Endothelial cell of umbilical vein (primary cell): ENCODE data around the gene TUBB1. TPM values are rescaled to one million over a fixed set of nuclear protein-coding genes. Genes with fewer than 3 reads are reported as not detected.

Experiments
- BruUV-seq: library from RNA; stranded (reverse); fragments of 400-500 nt; replicated peaks from 2 replicates; lab custom pipeline; 2021; lab: Mats Ljungman, UMichigan
- CTCF ChIA-PET: fragments of 300-600, 350-600 bp; sonication (Branson Sonifier 250); formaldehyde crosslinking; loops from one replicate; lab custom pipeline; 2021; ENCODE audit warnings: antibody characterized with exemption, inconsistent platforms; lab: Charles Lee
- POLR2A ChIA-PET: fragments of 300-600, 350-600 bp; sonication (Branson Sonifier 250); formaldehyde crosslinking; loops from one replicate; lab custom pipeline; 2021; ENCODE audit warnings: antibody characterized with exemption, inconsistent platforms; lab: Charles Lee
- DNase-seq: peaks from one replicate; pipeline ENCODE4 v3.0.0-alpha.2; 2011; ENCODE audit warnings: low read depth, low spot score
- FAIRE-seq: peaks from 2 replicates; lab custom pipeline; 2011; peaks lifted over from hg19 to GRCh38; lab: Jason Lieb, UNC
- H2AFZ ChIP-seq: 2 replicates; pipeline ENCODE4 v1.6.0; 2012; ENCODE audit warnings: low read depth, low read length, control low read depth, inconsistent platforms
- H3K27ac ChIP-seq: 2 replicates; pipeline ENCODE4 v1.5.1; 2011; ENCODE audit warnings: low read depth, mild to moderate bottlenecking, control low read depth, low read length, moderate library complexity; ENCODE audit not compliant: insufficient read depth
- H3K27me3 ChIP-seq, 2 experiments: 2 replicates each; pipeline versions ENCODE4 v1.6.0 to v1.6.1; 2011; ENCODE audit warnings: low read length in 2 of 2, mixed read lengths in 1 of 2; ENCODE audit not compliant: control insufficient read depth in 2 of 2, insufficient read depth in 2 of 2
- H3K36me3 ChIP-seq, 2 experiments: 2 replicates in 1 of 2; 3 replicates in 1 of 2; pipeline ENCODE4 v1.5.1; 2011; ENCODE audit warnings: low read length in 2 of 2, mild to moderate bottlenecking in 1 of 2, moderate library complexity in 1 of 2; ENCODE audit not compliant: control insufficient read depth in 2 of 2, insufficient read depth in 2 of 2; ENCODE audit errors: extremely low read depth in 1 of 2
- H3K4me1 ChIP-seq: 3 replicates; pipeline ENCODE4 v1.5.1; 2011; ENCODE audit warnings: mild to moderate bottlenecking, low read length; ENCODE audit not compliant: control insufficient read depth, insufficient read depth; ENCODE audit errors: extremely low read depth
- H3K4me2 ChIP-seq: 2 replicates; pipeline ENCODE4 v1.6.1; 2011; ENCODE audit warnings: low read length, control low read depth, mixed read lengths; ENCODE audit not compliant: insufficient read depth
- H3K4me3 ChIP-seq, 3 experiments: fragments of 200-600 bp in 1 of 3; sonication (generic), shearing (Covaris generic) in 1 of 3; replicated peaks in 1 of 3; 2 replicates each; pipeline ENCODE4 v1.5.1; 2011 to 2016; ENCODE audit warnings: control low read depth in 3 of 3, low read length in 3 of 3, mild to moderate bottlenecking in 2 of 3, inconsistent platforms in 1 of 3, low read depth in 1 of 3, moderate library complexity in 1 of 3; ENCODE audit not compliant: insufficient read depth in 1 of 3
- H3K79me2 ChIP-seq: 2 replicates; pipeline ENCODE4 v1.6.0; 2012; ENCODE audit warnings: low read length, inconsistent platforms; ENCODE audit not compliant: control insufficient read depth, insufficient read depth
- H3K9ac ChIP-seq: replicated peaks from 2 replicates; pipeline ENCODE3; 2011; ENCODE audit warnings: low read length, control low read depth; ENCODE audit not compliant: insufficient read depth; ENCODE audit errors: extremely low read depth
- H3K9me1 ChIP-seq: replicated peaks from 3 replicates; pipeline ENCODE4 v1.6.0; 2011; ENCODE audit warnings: mild to moderate bottlenecking, low read length; ENCODE audit not compliant: control insufficient read depth, insufficient read depth; ENCODE audit errors: extremely low read depth
- H3K9me3 ChIP-seq: replicated peaks from 2 replicates; pipeline ENCODE4 v1.5.1; 2012; ENCODE audit warnings: low read length, inconsistent platforms; ENCODE audit not compliant: control insufficient read depth, insufficient read depth
- H4K20me1 ChIP-seq: replicated peaks from 2 replicates; pipeline ENCODE3; 2011; ENCODE audit warnings: mild to moderate bottlenecking, low read length; ENCODE audit not compliant: control insufficient read depth, insufficient read depth; ENCODE audit errors: extremely low read depth
- CTCF ChIP-seq, 2 donors: IDR thresholded peaks; 1 replicate in 1 of 2; 2 replicates in 1 of 2; pipeline ENCODE4 v1.5.1; 2011; ENCODE audit warnings: low read length in 2 of 2, mild to moderate bottlenecking in 2 of 2, moderate library complexity in 2 of 2, control low read depth in 1 of 2, inconsistent platforms in 1 of 2, low read depth in 1 of 2; ENCODE audit not compliant: insufficient read depth in 1 of 2; ENCODE audit errors: extremely low read depth in 1 of 2
- FOS ChIP-seq: IDR thresholded peaks from 2 replicates; pipeline ENCODE4 v1.6.1; 2011; ENCODE audit warnings: mild to moderate bottlenecking, low read length, moderate library complexity, borderline replicate concordance; ENCODE audit not compliant: insufficient read depth
- GATA2 ChIP-seq: IDR thresholded peaks from 2 replicates; pipeline ENCODE4 v1.7.0; 2011; ENCODE audit warnings: low read depth, mild to moderate bottlenecking, moderate library complexity, mixed read lengths, low read length; ENCODE audit not compliant: insufficient read length, insufficient read depth
- JUN ChIP-seq: IDR thresholded peaks from 2 replicates; pipeline ENCODE4 v1.6.1; 2011; ENCODE audit warnings: borderline replicate concordance, low read depth; ENCODE audit not compliant: insufficient read length, insufficient read depth
- MAX ChIP-seq: IDR thresholded peaks from 2 replicates; pipeline ENCODE4 v1.6.1; 2011; ENCODE audit not compliant: insufficient read depth, insufficient read length
- POLR2A ChIP-seq: IDR thresholded peaks from 2 replicates; pipeline ENCODE4 v1.6.1; 2012; ENCODE audit warnings: low read depth, mild to moderate bottlenecking, control low read depth, low read length
- dilution Hi-C: fragments of 300-500 bp; cut with MboI; formaldehyde crosslinking; loops from one replicate; pipeline ENCODE4 v1.15.0; 2019; ENCODE audit warnings: low sequenced_read_pairs; ENCODE audit not compliant: extremely low pct_ligation_motif_present
- intact Hi-C: fragments of 100-400 bp; cut with micrococcal nuclease; formaldehyde crosslinking; loops from one replicate; pipeline ENCODE4 v1.10.0; 2022
- polyA plus RNA-seq, 4 experiments: library from polyadenylated mRNA; depleted of rRNA in 3 of 4; stranded (reverse) in 3 of 4; unstranded in 1 of 4; fragments of >200 nt; gene quantifications; 2 replicates each; pipeline versions ENCODE4 v1.2.1 to v1.2.3, GENCODE V29; 2011 to 2012; ENCODE audit warnings: missing spikeins in 1 of 4
- total RNA-seq: library from RNA; stranded (reverse); gene quantifications from 2 replicates; pipeline ENCODE4 v1.2.3, GENCODE V29; 2021

The TUBB1 gene
- total and polyA plus RNA-seq, 2 donors (not counting 3 experiments of a cell fraction or from before 2014, with no cell fraction given): 0.04 TPM; not detected in 1

GRCh38 chr20:59024111-59024530, 4.9 kb downstream of the TUBB1 start:
- DNase-seq (no peak), FAIRE-seq (no peak)
- no peaks in the 10 kb centered on the region for H3K9me3 ChIP-seq
- no peaks in the 10 kb centered on the region for H3K27me3 ChIP-seq
- peaks cover 48% of the 10 kb centered on the region for H3K79me2 ChIP-seq
- no peak overlapping the region for H3K4me3 ChIP-seq
- no peak overlapping the region for H2AFZ ChIP-seq
- no peak for TF ChIP-seq JUN
- H3K9me1 ChIP-seq: no peaks in the 10 kb centered on the region
- intact Hi-C loops (no loop called here), dilution Hi-C loops (no loop called here)
- H4K20me1 ChIP-seq: no peaks in the 10 kb centered on the region
- no peak overlapping the region for H3K9ac ChIP-seq
- ChIA-PET CTCF (interaction anchor here (1.8 kb wide), 1 partner anchor 8 kb away, joined by 7 read pairs; the partner anchor contains the start of gene ATP5F1E), POLR2A (no interaction called here)
- no peak overlapping the region for H3K27ac ChIP-seq
- BruUV-seq: no TSS peak
- peaks cover 15 to 18% of the 10 kb centered on the region in 2 experiments for H3K36me3 ChIP-seq
- no peak overlapping the region for H3K4me2 ChIP-seq
- peaks cover 13% of the 10 kb centered on the region for H3K4me1 ChIP-seq

GRCh38 chr20:59025086-59025485, 5.9 kb downstream of the TUBB1 start:
- Histone ChIP-seq H3K27me3 (no peaks in the 10 kb centered on the region), H3K27ac (no peak overlapping the region), H2AFZ (no peak overlapping the region), H3K9me1 (no peaks in the 10 kb centered on the region), H3K4me1 (peaks cover 23% of the 10 kb centered on the region), H4K20me1 (no peaks in the 10 kb centered on the region), H3K4me2 (no peak overlapping the region), H3K9ac (no peak overlapping the region), H3K9me3 (no peaks in the 10 kb centered on the region), H3K4me3 (no peak overlapping the region), H3K36me3 (peaks cover 18 to 22% of the 10 kb centered on the region in 2 experiments), H3K79me2 (peaks cover 57% of the 10 kb centered on the region)
- DNase-seq (no peak), FAIRE-seq (no peak)
- intact Hi-C loops: no loop called here
- TF ChIP-seq JUN (no peak), MAX (no peak), GATA2 (no peak), FOS (no peak), POLR2A (no peak), CTCF (IDR thresholded peaks at IDR 0.05; ENCODE audit: extremely low read depth in 1 of 2, insufficient read depth in 1 of 2, low read depth in 1 of 2, low read length in 2 of 2) (no peak)
- ChIA-PET POLR2A (no interaction called here), CTCF (interaction anchor here (0.8 kb wide), 1 partner anchor 12 kb away, joined by 3 read pairs; no protein-coding TSS in a partner anchor)
- dilution Hi-C loops: no loop called here
- no TSS peak for BruUV-seq
